ENCODE measurements around the gene DHRS3. TPM values are rescaled to one million over a fixed set of nuclear protein-coding genes. Genes with fewer than 3 reads are reported as not detected.

The DHRS3 gene
- total RNA-seq, 2 donors from 2014 or later, result 81.7 to 104 TPM

DNA sequence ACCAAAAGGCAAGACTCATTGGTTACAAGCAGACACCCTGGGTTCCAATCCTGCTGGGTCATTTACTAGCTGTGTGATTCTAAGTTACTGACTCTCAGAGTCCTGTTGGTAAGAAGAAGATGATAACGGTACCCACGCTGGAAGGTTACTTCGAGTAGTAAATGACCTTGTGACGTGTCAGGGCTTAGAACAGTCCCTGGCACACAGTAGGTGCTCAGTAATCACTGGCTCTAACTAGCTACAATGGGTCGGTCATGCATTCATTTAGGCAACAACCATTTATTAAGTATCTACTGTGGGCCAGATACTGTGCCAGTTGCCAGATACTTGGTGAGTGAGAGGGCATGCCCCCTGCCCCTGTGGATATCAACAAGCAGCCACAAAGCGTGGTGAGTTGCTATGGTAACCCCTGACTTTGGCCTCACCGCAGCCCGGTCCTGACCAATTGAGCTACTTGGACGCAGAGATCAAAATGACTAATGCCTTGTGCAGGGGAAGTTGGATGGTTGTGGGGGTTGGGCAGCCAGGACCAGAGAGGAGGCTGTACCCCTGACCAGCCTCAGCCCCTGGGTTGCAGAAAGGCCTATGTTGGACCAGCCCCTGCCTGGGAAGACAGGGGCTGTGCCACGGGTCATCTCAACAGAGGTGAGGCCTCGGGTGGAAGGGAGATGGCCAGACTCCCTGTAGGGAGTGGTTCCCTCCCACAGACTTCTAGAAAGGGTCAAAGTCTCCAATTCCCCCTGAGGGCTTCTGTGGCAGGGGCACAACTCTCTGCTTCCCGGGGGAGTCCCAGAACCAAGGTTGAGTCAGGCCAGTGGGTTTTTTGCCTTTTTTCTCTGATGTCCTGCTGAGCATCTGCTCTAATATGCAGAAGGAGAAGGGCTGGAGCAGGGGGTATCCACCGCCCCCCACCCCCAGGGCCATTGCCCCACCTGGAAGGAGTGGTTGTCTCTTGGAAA is 16.0 kb downstream of the DHRS3 start:
- Histone ChIP-seq H3K9me3 (no peaks in the 10 kb centered on the region), H3K4me3 (no peak overlapping the region), H3K27me3 (no peaks in the 10 kb centered on the region), H3K27ac (peak overlapping the region; percentile 27 to 58 (median 30)), H3K4me1 (peaks cover 81% of the 10 kb centered on the region), H3K36me3 (replicated peaks in 1 of 2; ENCODE audit: insufficient read depth in 1 of 2, low read depth in 2 of 2) (no peaks in the 10 kb centered on the region)
- DNase-seq, result peak in 2 of 4 donors; percentile 46 to 69
- 53 to 66% methylated on average over 6 to 13 of the region's 13 CpGs for WGBS, 2 donors
- intact Hi-C loops (cut with DNase I), result no loop called here
- TF ChIP-seq POLR2A (IDR thresholded peaks at IDR 0.05), result no peak
- TF ChIP-seq, protein P1, sequence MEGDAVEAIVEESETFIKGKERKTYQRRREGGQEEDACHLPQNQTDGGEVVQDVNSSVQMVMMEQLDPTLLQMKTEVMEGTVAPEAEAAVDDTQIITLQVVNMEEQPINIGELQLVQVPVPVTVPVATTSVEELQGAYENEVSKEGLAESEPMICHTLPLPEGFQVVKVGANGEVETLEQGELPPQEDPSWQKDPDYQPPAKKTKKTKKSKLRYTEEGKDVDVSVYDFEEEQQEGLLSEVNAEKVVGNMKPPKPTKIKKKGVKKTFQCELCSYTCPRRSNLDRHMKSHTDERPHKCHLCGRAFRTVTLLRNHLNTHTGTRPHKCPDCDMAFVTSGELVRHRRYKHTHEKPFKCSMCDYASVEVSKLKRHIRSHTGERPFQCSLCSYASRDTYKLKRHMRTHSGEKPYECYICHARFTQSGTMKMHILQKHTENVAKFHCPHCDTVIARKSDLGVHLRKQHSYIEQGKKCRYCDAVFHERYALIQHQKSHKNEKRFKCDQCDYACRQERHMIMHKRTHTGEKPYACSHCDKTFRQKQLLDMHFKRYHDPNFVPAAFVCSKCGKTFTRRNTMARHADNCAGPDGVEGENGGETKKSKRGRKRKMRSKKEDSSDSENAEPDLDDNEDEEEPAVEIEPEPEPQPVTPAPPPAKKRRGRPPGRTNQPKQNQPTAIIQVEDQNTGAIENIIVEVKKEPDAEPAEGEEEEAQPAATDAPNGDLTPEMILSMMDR (IDR thresholded peaks at IDR 0.05), result no peak
- ATAC-seq, result no peak

DNA sequence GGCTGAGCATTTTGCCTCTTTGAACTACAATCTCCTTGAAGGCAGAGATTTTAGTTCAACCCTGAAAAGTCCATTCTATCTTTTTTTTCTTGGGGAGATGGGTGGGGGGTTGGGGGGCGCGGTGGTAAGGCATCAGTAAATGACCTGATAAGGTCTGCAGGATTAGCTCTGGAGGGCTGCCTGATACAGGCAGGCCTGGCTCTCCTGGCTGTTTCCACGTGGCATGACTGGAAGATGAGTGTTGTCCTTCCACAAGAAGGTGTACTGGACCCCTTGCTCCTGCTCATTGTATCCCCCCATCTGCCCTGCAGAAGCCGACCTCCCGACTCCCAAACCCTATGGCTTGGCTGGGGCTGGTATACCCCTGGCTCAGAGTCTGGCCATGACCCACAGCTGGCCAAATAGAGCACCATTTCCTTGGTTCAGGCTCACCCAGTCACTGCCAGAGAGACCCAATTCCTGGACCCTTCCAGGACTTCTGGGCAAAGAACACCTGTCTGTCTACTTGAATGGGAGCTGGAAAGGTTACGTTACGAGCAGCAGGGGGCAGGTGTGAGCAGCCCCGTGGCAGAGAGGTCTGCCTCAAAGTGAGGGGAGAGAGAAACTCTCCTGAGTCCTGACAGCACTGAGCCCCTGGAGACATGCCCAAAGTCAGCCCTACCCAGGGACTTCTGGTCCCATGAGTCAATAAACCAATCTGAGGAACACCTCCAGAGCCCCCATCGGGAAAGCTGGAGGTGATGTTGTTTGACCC is 17.0 kb downstream of the DHRS3 start:
- Histone ChIP-seq H3K27ac (peak overlapping the region; percentile 27 to 58 (median 30)), H3K4me1 (peaks cover 90% of the 10 kb centered on the region), H3K9me3 (no peaks in the 10 kb centered on the region), H3K36me3 (replicated peaks in 1 of 2; ENCODE audit: insufficient read depth in 1 of 2, low read depth in 2 of 2) (no peaks in the 10 kb centered on the region), H3K27me3 (no peaks in the 10 kb centered on the region), H3K4me3 (no peak overlapping the region)
- DNase-seq (peak; percentile 60 to 74 (median 65)), ATAC-seq (peak; percentile 54)
- intact Hi-C loops (cut with DNase I), result no loop called here
- WGBS, 2 donors, result 32 to 39% methylated on average over 7 to 9 of the region's 9 CpGs
- no peak for TF ChIP-seq POLR2A (IDR thresholded peaks at IDR 0.05)
- TF ChIP-seq, protein P1 (IDR thresholded peaks at IDR 0.05), result peak; percentile 24 to 70 (median 62)

DNA sequence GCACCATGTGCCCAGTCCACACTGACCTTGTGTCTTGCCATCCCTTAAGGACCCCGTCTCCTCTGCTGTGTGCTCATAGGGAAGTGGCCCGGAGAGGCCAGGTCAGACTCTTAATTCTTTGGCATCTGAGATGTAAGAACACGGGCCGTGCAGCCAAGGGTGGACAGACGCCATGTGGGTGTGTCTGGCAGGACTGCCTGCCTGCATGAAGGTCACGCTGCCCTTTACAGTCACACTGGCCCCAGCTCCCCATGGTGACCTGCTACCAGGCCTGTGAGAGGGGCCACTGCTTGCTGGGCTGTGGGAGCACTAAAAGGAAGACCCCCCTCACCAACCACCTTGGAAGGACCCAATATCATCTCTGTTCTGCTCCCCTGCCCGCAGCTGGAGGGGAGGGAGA is 17.7 kb downstream of the DHRS3 start:
- intact Hi-C loops (cut with DNase I), result no loop called here
- WGBS, 2 donors, result 21% methylated on average over 7 of the region's 7 CpGs; no CpG with 5 or more reads in 1 of the 2 donors
- Histone ChIP-seq H3K27ac (peak overlapping the region; percentile 22 to 58 (median 28)), H3K27me3 (no peaks in the 10 kb centered on the region), H3K36me3 (replicated peaks in 1 of 2; ENCODE audit: insufficient read depth in 1 of 2, low read depth in 2 of 2) (no peaks in the 10 kb centered on the region), H3K4me3 (no peak overlapping the region), H3K4me1 (peaks cover 96% of the 10 kb centered on the region), H3K9me3 (no peaks in the 10 kb centered on the region)
- TF ChIP-seq, protein P1 (IDR thresholded peaks at IDR 0.05), result no peak
- TF ChIP-seq POLR2A (IDR thresholded peaks at IDR 0.05), result no peak
- DNase-seq, result peak; percentile 68 to 82 (median 78)
- peak; percentile 26 for ATAC-seq

DNA sequence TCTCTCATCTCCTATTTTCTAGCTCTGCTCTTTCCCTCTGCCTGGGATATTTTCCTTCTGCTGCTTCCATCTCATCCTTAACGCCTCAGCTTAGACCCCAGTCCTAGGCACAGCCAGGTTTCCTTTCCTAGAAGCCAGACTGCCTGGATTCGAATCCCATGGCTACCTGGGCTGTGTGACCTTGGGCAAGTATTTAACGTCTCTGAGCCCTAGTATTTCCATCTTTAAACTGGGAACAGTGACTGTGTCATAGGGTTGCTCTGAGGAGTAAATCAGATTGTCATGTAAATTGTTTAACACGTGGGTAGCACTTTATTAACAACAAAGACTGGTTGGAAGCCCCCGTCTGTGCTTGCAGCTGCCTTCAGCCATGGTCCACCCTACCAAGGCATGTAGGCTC is 18.4 kb downstream of the DHRS3 start:
- 48 to 64% methylated on average over 5 of the region's 5 CpGs for WGBS, 2 donors
- peak overlapping the region in 3 of 4 donors; percentile 26 to 58 (median 29) for H3K27ac ChIP-seq
- no peaks in the 10 kb centered on the region for H3K9me3 ChIP-seq
- H3K4me1 ChIP-seq, result peaks cover 97% of the 10 kb centered on the region
- TF ChIP-seq, protein P1 (IDR thresholded peaks at IDR 0.05), result no peak
- TF ChIP-seq POLR2A (IDR thresholded peaks at IDR 0.05), result no peak
- DNase-seq (no peak), ATAC-seq (no peak)
- intact Hi-C loops (cut with DNase I), result no loop called here
- no peak overlapping the region for H3K4me3 ChIP-seq
- no peaks in the 10 kb centered on the region for H3K36me3 ChIP-seq (replicated peaks in 1 of 2; ENCODE audit: insufficient read depth in 1 of 2, low read depth in 2 of 2)
- H3K27me3 ChIP-seq, result no peaks in the 10 kb centered on the region

Measured in body of pancreas (tissue), 4 donors.